Liver (tissue), 9 donors: ENCODE results near the gene STRBP. TPM values are rescaled to one million over a fixed set of nuclear protein-coding genes. Genes with fewer than 3 reads are reported as not detected.

Source experiments
- DNase-seq: peaks from one replicate; pipeline ENCODE4 v3.0.0-alpha.2; 2017; ENCODE audit warnings: low spot score
- H3K27ac ChIP-seq, 2 donors: one replicate each; pipeline ENCODE4 v1.7.0; 2013; ENCODE audit warnings: inconsistent platforms in 2 of 2, low read length in 2 of 2, control low read depth in 1 of 2, low read depth in 1 of 2, mild to moderate bottlenecking in 1 of 2
- H3K27me3 ChIP-seq, 4 donors: one replicate each; pipeline versions ENCODE4 v1.6.1 to v1.7.0; 2013; ENCODE audit warnings: low read length in 3 of 4, inconsistent platforms in 1 of 4, mild to moderate bottlenecking in 1 of 4, moderate library complexity in 1 of 4; ENCODE audit not compliant: control insufficient read depth in 4 of 4, insufficient read depth in 4 of 4
- H3K36me3 ChIP-seq, 4 donors: one replicate each; pipeline versions ENCODE4 v1.6.1 to v1.7.0; 2013; ENCODE audit warnings: low read length in 3 of 4, mild to moderate bottlenecking in 3 of 4, low read depth in 1 of 4, moderate library complexity in 1 of 4; ENCODE audit not compliant: control insufficient read depth in 4 of 4, insufficient read depth in 3 of 4
- H3K4me1 ChIP-seq, 4 donors: one replicate each; pipeline versions ENCODE4 v1.6.1 to v1.7.0; 2013; ENCODE audit warnings: low read length in 3 of 4, mild to moderate bottlenecking in 3 of 4, moderate library complexity in 1 of 4; ENCODE audit not compliant: control insufficient read depth in 4 of 4, insufficient read depth in 4 of 4
- H3K4me3 ChIP-seq, 3 donors: one replicate each; pipeline versions ENCODE4 v1.6.1 to v1.7.0; 2013; ENCODE audit warnings: low read length in 3 of 3, control low read depth in 1 of 3, low read depth in 1 of 3, mild to moderate bottlenecking in 1 of 3
- H3K9ac ChIP-seq, 2 donors: one replicate each; pipeline ENCODE4 v1.7.0; 2013; ENCODE audit warnings: low read length in 2 of 2, mild to moderate bottlenecking in 2 of 2, moderate library complexity in 2 of 2, control low read depth in 1 of 2, low read depth in 1 of 2
- H3K9me3 ChIP-seq, 4 donors: one replicate each; pipeline versions ENCODE4 v1.6.1 to v1.7.0; 2013; ENCODE audit warnings: low read length in 3 of 4; ENCODE audit not compliant: control insufficient read depth in 4 of 4
- EGR1 ChIP-seq, 2 donors: IDR thresholded peaks; 2 replicates each; pipeline ENCODE4 v1.6.1; 2016 to 2018; ENCODE audit warnings: antibody characterized with exemption in 2 of 2, low read depth in 2 of 2
- FOXA1 ChIP-seq: IDR thresholded peaks from 2 replicates; pipeline ENCODE4 v1.6.1; 2016; ENCODE audit warnings: antibody characterized with exemption
- FOXA2 ChIP-seq: IDR thresholded peaks from 2 replicates; pipeline ENCODE4 v1.6.1; 2016; ENCODE audit warnings: antibody characterized with exemption
- GABPA ChIP-seq, 2 donors: IDR thresholded peaks in 1 of 2; conservative IDR thresholded peaks in 1 of 2; 2 replicates each; pipeline ENCODE4 v1.6.1; 2016; ENCODE audit warnings: antibody characterized with exemption in 2 of 2, mild to moderate bottlenecking in 1 of 2, moderate library complexity in 1 of 2
- HNF4A ChIP-seq, 2 donors: conservative IDR thresholded peaks; 2 replicates each; pipeline ENCODE4 v1.6.1; 2016; ENCODE audit warnings: antibody characterized with exemption in 2 of 2, mild to moderate bottlenecking in 2 of 2
- HNF4G ChIP-seq: IDR thresholded peaks from 2 replicates; pipeline ENCODE4 v1.6.1; 2016; ENCODE audit warnings: antibody characterized with exemption
- JUND ChIP-seq, 2 donors: IDR thresholded peaks; 2 replicates each; pipeline ENCODE4 v1.6.1; 2016; ENCODE audit warnings: antibody characterized with exemption in 2 of 2
- NR2F2 ChIP-seq: IDR thresholded peaks from 2 replicates; pipeline ENCODE4 v1.6.1; 2016; ENCODE audit warnings: antibody characterized with exemption
- RAD21 ChIP-seq, 2 donors: IDR thresholded peaks; 2 replicates each; pipeline ENCODE4 v1.6.1; 2016; ENCODE audit warnings: antibody characterized with exemption in 2 of 2, mild to moderate bottlenecking in 2 of 2
- RXRA ChIP-seq, 2 donors: IDR thresholded peaks; 2 replicates each; pipeline ENCODE4 v1.6.1; 2017 to 2018; ENCODE audit warnings: antibody characterized with exemption in 2 of 2, mild to moderate bottlenecking in 1 of 2
- SP1 ChIP-seq: IDR thresholded peaks from 2 replicates; pipeline ENCODE4 v1.6.1; 2018; ENCODE audit warnings: antibody characterized with exemption, mild to moderate bottlenecking
- TAF1 ChIP-seq: conservative IDR thresholded peaks from 2 replicates; pipeline ENCODE4 v1.6.1; 2016; ENCODE audit warnings: antibody characterized with exemption, mild to moderate bottlenecking
- YY1 ChIP-seq: IDR thresholded peaks from 2 replicates; pipeline ENCODE4 v1.6.1; 2016; ENCODE audit warnings: antibody characterized with exemption, mild to moderate bottlenecking
- WGBS: extraction: QIAGEN DNeasy Blood & Tissue Kit; methylation state at CpG from one replicate; pipeline ENCODE4 v1.1.7; 2013; 5-methylcytosine and 5-hydroxymethylcytosine counted together
- polyA plus RNA-seq, 2 donors: library from polyadenylated mRNA; stranded (reverse) in 1 of 2; unstranded in 1 of 2; fragments of 200-250 nt in 1 of 2; fragments of >200 nt in 1 of 2; fragmentation: Nextera tagmentation in 1 of 2; extraction: Ambion mirVana in 1 of 2; gene quantifications; one replicate each; pipeline versions ENCODE4 v1.2.1 to v1.2.3, GENCODE V29; 2013 to 2015
- total RNA-seq, 2 donors: library from RNA; depleted of rRNA; stranded (reverse); fragments of >200 nt; gene quantifications; one replicate each; pipeline ENCODE4 v1.2.3, GENCODE V29; 2014
- TF ChIP-seq, protein P1 (sequence below): IDR thresholded peaks from 2 replicates; pipeline ENCODE4 v1.6.1; 2016; ENCODE audit warnings: antibody characterized with exemption
- TF ChIP-seq, protein P2 (sequence below): fragments of 150-350 bp; IDR thresholded peaks from 2 replicates; pipeline ENCODE4 v1.5.1; 2017; ENCODE audit warnings: improper control_type of control experiment, low read depth, low read length; ENCODE audit not compliant: missing input control
- TF ChIP-seq, protein P3 (sequence below): IDR thresholded peaks from 2 replicates; pipeline ENCODE4 v1.6.1; 2016; ENCODE audit warnings: antibody characterized with exemption, mild to moderate bottlenecking
- TF ChIP-seq, protein P4 (sequence below): IDR thresholded peaks from 2 replicates; pipeline ENCODE4 v1.6.1; 2016; ENCODE audit warnings: antibody characterized with exemption
- TF ChIP-seq, protein P5 (sequence below): IDR thresholded peaks from 2 replicates; pipeline ENCODE4 v1.6.1; 2016; ENCODE audit warnings: antibody characterized with exemption
- donor health status: healthy.
- donor health status: healthy.
- donor health status: healthy.
- donor health status: healthy.
- donor health status: healthy.

STRBP gene
- total and polyA plus RNA-seq, 4 donors: 4.3 to 17.2 (median 8.5) TPM

DNA sequence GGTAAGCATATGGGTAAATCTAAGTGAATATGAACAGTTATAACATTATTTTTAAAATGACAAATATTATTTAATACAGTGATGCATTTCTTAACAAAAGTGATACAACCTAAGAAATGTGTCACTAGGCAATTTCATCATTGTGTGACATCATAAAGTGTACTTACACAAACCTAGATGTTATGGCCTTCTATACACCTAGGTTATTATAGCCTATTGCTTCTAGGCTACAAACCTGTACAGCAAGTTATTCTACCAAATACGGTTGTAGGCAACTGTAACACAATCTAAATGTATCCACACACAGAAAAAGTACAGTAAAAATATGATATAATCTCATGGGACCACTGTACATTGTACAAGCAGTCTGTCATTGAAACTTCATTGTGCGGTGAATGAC is 48.3 kb downstream of the STRBP start:
- no peak for DNase-seq
- no peaks in the 10 kb centered on the region for H3K9me3 ChIP-seq
- H3K4me3 ChIP-seq: no peak overlapping the region
- no peaks in the 10 kb centered on the region for H3K36me3 ChIP-seq
- no peak for TF ChIP-seq NR2F2
- 96% methylated on average over 2 of the region's 2 CpGs for WGBS
- no peak overlapping the region for H3K9ac ChIP-seq
- no peak overlapping the region for H3K27ac ChIP-seq
- peaks cover 0 to 2% (median 0%) of the 10 kb centered on the region in 4 donors for H3K4me1 ChIP-seq
- H3K27me3 ChIP-seq: no peaks in the 10 kb centered on the region

DNA sequence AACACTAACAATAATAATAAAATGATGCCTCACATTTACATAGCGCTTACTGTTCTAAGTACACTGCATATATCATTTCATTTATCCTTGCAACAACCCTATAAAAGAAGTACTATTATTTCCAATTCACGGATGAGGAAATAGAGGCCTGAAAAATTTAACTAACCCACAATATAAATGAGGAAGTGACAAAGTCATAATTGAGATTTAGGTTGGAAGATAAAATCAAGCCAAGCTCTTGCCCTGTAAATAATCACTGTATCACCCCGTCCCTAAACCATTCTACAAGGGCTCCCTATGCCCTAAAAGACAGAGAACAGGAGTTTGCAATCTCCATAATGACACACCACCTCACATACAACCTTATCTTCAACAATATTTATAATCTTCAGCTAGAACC is 49.6 kb downstream of the STRBP start:
- 93% methylated on average over 3 of the region's 3 CpGs for whole genome bisulfite sequencing
- Histone ChIP-seq H3K27me3 (no peaks in the 10 kb centered on the region), H3K4me1 (peaks cover 0 to 2% (median 0%) of the 10 kb centered on the region in 4 donors), H3K9ac (no peak overlapping the region), H3K9me3 (no peaks in the 10 kb centered on the region), H3K4me3 (no peak overlapping the region), H3K27ac (no peak overlapping the region), H3K36me3 (no peaks in the 10 kb centered on the region)
- TF ChIP-seq SP1 (no peak), RXRA (IDR thresholded peaks at IDR 0.05) (no peak), HNF4G (no peak), YY1 (no peak), FOXA1 (no peak), EGR1 (IDR thresholded peaks at IDR 0.05; ENCODE audit: low read depth in 2 of 2) (no peak), HNF4A (conservative IDR thresholded peaks at IDR 0.05) (no peak), TAF1 (no peak), FOXA2 (no peak), RAD21 (IDR thresholded peaks at IDR 0.05) (no peak), NR2F2 (no peak), GABPA (IDR thresholded peaks at IDR 0.05 in 1 of 2, conservative IDR thresholded peaks at IDR 0.05 in 1 of 2) (no peak), JUND (IDR thresholded peaks at IDR 0.05) (no peak)
- TF ChIP-seq, protein P1, sequence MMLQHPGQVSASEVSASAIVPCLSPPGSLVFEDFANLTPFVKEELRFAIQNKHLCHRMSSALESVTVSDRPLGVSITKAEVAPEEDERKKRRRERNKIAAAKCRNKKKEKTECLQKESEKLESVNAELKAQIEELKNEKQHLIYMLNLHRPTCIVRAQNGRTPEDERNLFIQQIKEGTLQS: no peak
- TF ChIP-seq, protein P2, sequence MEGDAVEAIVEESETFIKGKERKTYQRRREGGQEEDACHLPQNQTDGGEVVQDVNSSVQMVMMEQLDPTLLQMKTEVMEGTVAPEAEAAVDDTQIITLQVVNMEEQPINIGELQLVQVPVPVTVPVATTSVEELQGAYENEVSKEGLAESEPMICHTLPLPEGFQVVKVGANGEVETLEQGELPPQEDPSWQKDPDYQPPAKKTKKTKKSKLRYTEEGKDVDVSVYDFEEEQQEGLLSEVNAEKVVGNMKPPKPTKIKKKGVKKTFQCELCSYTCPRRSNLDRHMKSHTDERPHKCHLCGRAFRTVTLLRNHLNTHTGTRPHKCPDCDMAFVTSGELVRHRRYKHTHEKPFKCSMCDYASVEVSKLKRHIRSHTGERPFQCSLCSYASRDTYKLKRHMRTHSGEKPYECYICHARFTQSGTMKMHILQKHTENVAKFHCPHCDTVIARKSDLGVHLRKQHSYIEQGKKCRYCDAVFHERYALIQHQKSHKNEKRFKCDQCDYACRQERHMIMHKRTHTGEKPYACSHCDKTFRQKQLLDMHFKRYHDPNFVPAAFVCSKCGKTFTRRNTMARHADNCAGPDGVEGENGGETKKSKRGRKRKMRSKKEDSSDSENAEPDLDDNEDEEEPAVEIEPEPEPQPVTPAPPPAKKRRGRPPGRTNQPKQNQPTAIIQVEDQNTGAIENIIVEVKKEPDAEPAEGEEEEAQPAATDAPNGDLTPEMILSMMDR: no peak
- TF ChIP-seq, protein P3, sequence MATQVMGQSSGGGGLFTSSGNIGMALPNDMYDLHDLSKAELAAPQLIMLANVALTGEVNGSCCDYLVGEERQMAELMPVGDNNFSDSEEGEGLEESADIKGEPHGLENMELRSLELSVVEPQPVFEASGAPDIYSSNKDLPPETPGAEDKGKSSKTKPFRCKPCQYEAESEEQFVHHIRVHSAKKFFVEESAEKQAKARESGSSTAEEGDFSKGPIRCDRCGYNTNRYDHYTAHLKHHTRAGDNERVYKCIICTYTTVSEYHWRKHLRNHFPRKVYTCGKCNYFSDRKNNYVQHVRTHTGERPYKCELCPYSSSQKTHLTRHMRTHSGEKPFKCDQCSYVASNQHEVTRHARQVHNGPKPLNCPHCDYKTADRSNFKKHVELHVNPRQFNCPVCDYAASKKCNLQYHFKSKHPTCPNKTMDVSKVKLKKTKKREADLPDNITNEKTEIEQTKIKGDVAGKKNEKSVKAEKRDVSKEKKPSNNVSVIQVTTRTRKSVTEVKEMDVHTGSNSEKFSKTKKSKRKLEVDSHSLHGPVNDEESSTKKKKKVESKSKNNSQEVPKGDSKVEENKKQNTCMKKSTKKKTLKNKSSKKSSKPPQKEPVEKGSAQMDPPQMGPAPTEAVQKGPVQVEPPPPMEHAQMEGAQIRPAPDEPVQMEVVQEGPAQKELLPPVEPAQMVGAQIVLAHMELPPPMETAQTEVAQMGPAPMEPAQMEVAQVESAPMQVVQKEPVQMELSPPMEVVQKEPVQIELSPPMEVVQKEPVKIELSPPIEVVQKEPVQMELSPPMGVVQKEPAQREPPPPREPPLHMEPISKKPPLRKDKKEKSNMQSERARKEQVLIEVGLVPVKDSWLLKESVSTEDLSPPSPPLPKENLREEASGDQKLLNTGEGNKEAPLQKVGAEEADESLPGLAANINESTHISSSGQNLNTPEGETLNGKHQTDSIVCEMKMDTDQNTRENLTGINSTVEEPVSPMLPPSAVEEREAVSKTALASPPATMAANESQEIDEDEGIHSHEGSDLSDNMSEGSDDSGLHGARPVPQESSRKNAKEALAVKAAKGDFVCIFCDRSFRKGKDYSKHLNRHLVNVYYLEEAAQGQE: no peak
- TF ChIP-seq, protein P4, sequence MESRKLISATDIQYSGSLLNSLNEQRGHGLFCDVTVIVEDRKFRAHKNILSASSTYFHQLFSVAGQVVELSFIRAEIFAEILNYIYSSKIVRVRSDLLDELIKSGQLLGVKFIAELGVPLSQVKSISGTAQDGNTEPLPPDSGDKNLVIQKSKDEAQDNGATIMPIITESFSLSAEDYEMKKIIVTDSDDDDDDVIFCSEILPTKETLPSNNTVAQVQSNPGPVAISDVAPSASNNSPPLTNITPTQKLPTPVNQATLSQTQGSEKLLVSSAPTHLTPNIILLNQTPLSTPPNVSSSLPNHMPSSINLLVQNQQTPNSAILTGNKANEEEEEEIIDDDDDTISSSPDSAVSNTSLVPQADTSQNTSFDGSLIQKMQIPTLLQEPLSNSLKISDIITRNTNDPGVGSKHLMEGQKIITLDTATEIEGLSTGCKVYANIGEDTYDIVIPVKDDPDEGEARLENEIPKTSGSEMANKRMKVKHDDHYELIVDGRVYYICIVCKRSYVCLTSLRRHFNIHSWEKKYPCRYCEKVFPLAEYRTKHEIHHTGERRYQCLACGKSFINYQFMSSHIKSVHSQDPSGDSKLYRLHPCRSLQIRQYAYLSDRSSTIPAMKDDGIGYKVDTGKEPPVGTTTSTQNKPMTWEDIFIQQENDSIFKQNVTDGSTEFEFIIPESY: no peak
- TF ChIP-seq, protein P5, sequence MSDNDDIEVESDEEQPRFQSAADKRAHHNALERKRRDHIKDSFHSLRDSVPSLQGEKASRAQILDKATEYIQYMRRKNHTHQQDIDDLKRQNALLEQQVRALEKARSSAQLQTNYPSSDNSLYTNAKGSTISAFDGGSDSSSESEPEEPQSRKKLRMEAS: no peak
- no peak for DNase-seq
